CMK (cell line): ENCODE measurements around the gene CCDC124.

Experiments used
- DNase-seq: peaks from one replicate; pipeline ENCODE4 v3.0.0-alpha.2; 2010; ENCODE audit warnings: low read depth

The CCDC124 gene

DNA sequence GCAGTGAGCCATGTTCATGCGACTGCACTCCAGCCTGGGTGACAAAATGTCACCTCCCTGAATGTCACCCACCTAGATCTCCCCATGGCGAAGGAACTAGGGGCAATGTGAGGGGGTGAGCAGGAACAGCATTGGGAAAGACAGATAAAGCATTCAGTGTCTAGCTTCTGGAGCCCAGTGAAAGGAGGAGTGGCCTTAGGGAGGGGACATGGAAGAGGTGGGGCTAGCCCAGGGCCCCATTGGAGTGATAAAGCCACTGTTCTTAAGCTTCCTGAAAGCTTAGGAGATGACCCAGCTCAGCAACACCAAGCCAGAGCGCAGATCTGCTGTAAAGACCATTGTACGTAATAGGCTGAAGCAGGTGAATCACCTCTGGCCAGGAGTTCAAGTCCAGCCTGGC lies 21.1 kb downstream of the CCDC124 start:
- no peak for DNase-seq

DNA sequence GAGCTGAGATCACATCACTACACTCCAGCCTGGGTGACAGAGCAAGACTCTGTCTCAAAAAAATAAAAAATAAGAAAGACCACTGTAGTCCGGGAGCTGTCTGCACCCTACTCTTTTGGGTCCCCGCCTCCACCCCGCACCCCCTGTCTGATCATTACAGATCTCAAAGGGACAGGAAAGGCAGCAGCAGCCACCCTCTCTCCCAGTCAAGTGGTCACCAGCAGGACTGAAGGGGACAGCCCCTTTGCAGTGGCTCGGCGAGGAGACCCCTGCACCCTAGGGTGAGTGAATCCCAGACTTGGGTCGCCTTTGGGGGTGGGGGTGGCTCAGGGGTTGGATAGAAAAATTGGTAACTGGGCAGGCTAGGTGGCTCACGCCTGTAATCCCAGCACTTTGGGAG lies 21.6 kb downstream of the CCDC124 start:
- no peak for DNase-seq

DNA sequence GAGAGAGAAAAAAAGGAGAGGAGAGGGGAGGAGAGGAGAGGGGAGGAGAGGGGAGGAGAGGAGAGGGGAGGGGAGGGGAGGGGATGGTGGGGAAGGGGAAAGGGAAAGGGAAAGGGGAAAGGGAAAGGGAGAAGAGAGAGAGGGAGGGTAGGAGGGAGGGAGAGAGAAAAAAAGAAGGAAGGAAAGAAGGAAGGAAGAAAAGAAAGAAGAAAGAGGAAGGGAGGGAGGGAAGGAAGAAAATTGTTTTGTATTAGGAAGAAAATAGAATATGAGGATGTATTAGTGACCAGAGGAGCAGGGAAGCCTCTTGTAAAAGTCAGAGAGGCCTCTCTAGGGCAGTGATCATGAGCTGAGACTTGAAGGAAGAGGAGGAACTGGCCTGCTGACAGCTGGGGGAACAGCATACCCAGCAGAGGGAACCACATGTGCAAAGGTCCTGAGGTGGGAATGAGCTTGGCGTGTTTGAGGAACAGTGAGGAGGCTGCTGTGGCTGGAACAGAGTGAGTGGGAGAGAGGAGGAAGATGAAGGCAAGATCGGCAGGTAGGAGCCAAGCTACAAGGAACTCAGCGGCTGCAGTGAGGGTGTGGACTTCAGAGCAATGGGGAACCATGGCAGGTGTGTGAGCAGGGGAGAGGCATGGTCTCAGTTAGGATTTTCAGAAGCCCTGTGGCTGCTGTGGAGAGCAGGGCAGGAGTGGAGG lies 24.5 kb downstream of the CCDC124 start:
- DNase-seq: no peak

DNA sequence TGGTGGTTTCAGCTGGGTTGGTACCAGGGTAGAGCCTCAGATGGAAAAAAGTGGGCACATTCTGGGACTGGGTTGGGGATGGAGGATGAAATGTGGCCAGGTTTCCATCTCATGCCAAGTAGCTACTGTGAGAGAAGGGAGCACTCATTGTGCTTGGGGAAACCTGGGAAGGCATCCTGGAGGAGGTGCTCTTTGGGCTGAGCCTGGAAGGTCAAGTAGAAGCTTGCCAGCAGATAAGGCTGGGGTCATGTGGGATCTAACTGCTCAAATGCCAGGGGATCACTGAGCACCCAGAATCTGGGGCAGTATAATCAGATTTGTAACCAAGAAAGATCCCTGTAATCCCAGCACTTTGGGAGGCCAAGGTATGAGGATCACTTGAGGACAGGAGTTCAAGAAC lies 25.1 kb downstream of the CCDC124 start:
- no peak for DNase-seq

DNA sequence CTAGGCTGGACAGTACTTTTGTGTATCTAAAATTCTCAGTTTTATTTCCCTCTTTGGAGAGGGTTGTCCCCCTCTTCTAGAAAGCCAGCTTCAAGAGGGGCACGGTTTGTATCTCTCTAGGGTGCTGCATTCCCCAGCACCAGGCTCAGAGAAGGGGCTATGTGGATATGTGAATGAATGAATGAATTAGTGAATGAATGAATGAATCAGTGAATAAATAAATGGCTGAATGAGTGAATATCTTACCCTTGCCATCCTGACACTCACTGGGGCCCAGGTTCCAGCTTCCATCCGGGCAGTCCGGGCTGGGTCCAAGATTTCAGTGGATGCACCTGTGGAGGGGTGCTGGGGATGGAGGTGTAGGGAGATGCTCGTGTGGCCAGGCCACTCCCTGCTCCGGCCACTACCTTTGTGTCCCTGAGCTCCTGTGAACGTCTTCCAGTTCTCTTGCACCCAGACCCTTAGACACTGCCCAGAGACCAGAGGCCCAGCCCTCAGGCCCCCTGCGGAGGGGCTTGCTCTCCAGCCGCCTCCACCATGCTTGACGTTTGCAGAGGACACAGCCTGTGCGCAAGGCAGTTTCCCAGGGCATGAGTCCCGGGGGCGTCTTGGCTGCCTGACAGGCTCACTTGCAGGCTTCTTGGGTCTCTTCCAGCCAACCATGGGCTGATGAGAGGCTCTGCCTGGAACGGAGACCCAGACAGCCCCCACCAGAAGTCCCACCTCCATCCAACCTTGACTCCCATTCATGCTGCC lies 31.3 kb downstream of the CCDC124 start:
- DNase-seq: no peak

DNA sequence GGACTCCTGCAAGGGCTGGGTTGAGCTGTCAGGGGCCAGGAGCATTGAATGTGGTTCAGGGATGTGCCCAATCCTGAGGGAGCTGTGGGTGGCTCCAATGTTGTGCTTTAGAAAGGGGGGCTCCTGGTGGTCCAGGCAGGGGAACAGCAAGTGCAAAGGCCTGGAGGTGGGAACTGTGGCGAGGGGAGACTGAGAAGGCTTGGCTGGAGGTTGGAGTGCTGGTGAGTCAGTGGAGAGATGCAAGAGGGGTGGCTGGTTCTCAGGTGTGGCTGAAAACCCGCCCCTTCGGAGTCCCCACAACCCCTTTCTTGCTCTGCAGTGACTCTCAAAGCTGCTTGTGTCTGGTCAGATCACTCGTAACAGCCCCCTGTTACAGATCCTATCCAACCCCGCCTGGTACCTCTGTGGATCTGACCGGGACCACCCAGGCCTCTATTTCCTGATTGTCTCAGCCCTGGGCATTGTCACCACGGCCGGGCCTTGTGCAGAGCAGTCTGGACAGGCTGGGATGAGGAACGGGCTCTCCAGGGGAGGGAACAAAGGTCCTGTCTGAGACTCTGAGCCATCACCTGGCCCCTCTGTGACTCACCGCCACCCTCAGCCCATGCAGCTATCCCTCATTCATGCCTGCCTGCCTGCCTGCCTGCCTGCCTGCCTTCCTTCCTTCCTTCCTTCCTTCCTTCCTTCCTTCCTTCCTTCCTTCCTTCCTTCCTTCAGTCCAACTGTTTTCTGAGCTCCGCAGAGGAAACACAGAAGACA lies 32.7 kb downstream of the CCDC124 start:
- no peak for DNase-seq

DNA sequence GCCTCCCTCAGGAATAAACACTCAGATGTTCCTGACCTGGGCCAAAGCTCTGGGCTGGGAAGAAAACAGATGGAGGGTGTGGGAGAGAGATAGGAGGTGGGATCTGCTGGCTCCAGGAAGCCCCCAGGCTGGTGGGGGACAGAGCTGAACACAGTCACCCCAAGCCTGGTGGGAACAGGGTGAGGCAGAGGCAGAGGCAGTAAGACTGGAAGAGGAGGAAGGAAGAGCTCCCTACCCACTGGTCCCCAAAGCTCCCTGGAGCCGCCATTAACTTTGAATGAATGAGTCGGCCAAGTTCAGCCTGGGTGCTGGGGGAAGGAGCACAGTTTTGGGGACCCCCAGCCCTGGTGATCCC lies 33.3 kb downstream of the CCDC124 start:
- no peak for DNase-seq

DNA sequence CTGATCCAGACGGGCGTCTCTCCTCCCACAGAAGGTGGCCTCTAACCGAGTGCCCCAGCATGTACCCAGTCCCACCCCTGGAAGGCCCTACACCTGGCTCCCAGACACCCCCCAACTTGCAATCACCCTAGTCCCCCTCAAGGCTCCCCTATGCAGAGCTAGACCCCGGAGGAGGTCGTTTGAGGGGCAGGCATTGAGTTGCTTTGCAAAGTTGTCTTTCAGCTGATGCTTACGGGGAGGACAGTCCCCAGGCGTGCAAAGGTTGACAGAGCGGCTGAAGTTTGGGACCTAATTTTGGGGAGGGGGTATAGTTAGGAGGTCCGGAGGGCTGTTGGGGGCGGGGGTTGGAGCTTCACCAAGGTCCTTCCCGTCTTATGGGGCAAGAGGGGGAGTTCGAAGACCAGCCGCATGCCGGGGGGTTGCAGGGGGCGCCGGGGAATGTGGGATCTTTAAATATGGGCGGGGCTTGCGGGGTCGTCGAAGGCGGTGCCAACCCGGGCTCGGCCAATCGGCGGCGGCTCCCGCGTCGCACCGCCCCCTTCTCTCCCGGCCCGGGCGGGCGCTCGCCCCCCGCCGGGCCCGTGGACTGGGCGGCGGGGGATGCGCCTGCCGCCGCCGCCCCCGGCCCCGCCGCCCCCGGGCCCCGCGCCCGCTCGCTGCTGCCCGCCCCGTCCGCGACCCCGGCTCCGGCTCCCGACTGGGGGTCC lies 33.9 kb downstream of the CCDC124 start, which contains the start of gene KCNN1:
TSS of gene KCNN1 (plus strand) at position 558 of the 707 bp plus-strand sequence. CDS start 6,782 bp downstream, outside the sequence.
- DNase-seq: no peak

DNA sequence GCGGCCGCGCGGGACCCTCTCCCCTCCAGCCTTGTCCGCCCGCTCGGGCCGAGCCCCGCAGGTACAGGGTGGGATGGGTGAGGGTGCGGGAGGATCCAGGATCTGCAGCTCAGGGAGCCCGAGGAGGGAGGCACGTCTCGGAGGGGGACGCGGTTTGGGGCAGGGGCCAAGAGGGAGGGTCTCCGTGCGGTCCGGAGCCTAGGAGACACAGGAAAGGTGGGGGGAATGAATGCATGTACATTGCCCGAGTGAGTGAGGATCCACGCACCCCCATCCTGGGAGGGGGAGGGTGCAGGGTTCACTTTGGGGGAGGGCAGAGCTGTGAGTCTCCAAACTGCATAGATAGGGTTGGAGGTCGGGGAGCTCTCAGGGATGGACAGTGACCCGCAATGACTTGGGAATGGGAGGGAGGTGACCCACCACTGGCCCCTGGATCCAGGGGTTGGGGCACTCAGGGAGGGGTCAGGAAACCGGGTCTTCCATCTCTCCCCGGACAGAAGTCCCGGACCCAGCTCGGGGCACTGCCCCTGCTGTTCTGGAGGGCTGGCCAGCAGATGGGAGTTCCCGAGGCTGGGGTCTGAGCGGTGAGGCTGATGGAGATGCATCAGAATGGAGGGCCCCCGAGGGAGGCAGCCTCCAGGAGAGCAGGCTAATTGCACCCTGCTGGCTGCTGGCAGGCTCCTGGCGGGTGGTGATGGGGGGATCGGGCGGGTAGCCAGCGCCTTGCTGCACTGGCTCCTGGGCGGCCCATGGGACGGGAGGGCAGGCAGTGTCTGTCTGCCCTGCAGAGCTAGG lies 34.6 kb downstream of the CCDC124 start:
- no peak for DNase-seq

DNA sequence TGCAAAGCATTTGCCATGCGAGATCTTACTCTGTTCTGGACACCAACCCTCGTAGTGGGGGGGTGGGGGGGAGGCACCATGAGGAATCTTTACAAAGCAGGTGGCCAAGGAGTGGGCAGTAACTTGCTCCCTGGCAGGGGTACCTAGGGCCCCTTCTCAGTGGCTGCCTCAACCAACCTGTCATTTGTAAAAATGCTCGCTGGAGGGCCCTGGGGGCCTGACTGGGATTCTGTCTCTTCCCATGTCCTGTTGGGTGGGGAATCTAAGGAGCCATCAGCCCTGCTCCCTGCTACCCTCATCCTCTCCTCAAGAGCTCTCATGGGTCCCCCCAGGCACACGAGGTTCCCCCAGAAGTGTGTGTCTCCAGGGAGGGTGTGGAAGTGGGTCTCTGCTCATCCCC lies 35.5 kb downstream of the CCDC124 start:
- no peak for DNase-seq

DNA sequence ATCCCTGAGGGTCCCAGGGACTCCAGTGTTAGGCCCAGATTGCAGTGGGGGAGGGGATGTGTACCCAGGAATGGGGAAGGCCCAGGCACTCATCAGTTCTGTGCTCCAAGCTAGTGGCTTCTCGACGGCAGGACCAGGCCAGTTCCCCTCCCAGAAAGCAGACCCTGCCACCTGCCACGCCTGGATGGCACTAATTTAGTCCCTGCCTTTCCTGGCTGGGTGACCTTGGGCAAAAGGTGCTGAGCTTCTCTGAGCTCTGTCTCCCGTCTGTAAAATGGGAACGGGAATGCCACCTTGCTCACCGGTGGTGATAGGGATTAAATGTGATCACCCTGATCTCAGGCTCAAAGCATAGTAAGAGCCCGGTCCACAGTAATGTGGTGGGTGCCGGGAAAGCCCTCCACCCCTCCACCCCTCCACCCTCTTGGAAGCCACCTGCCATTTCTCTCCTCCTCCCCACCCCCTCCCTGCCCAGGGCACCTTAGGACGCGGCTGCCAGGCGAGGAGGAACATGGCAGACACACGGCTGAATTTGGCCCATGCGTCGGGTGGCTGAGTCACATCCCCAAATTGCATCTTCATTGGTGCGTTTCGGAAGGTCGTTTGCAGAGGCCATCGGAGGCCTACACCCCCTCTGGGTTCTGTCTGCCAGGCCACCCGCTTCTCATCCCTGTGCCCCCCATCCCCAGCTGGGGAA lies 36.4 kb downstream of the CCDC124 start:
- DNase-seq: no peak

DNA sequence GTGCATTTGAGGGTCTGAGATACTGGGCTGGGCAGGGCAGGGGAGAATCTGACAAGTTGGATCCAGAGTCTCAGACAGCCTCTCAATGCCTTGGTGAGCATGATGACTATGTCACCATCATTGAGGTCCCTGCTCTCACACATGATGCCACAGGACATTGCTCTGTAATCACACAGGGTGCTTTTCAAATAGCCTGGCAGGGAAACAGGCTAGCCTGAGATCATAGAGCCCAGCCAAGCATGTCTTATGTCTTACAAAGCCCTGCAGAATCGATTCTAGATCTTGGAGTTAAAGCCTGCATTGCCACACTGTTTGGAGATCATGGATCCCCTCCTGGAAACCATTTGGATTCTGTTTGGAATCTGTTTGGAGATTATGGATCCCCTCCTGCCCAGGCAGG lies 39.4 kb downstream of the CCDC124 start:
- no peak for DNase-seq

DNA sequence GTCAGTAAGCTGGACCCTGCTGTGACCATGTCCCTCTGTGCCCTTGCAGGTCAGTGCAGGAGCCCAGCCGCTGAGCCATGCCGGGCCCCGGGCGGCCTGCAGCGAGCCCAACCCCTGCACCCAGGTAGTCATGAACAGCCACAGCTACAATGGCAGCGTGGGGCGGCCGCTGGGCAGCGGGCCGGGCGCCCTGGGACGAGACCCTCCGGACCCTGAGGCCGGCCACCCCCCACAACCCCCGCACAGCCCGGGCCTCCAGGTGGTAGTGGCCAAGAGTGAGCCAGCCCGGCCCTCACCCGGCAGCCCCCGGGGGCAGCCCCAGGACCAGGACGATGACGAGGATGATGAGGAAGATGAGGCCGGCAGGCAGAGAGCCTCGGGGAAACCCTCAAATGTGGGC lies 40.9 kb downstream of the CCDC124 start:
- DNase-seq: no peak

DNA sequence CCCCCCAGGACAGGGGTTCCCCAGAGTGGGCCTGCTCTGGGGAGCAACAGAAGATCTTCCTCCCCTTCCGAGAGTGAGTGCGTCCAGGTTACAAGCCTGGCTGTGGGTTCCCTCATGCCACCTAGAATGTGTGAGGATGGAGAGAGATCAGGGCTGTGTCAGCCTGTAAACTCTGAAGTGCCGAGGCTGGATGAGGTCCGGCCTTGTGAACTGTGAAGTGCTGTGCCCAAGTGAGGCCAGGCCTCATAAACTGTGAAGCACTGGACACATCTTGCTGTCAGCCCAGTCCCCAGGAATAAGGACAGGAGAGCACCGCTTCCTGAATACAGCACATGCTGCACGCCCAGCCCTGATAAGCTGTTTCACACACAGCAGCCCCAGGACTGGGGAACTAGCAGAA lies 41.7 kb downstream of the CCDC124 start:
- no peak for DNase-seq

DNA sequence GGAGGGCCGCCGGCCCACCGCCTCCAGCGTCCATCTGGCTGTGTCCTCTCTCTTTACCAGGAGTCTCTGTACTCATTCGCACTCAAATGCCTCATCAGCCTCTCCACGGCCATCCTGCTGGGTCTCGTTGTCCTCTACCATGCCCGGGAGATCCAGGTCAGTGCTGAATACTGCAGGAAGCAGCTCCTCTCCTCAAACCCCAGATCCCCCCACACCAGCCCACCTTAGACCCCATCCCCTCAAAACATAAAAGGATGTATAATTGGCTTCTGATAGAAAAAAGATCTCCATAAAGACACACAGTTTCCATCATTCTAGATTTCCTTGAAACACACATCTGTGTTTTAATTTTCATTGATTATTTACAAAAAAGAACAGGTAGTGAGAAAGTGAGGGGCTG lies 42.2 kb downstream of the CCDC124 start:
- DNase-seq: no peak

DNA sequence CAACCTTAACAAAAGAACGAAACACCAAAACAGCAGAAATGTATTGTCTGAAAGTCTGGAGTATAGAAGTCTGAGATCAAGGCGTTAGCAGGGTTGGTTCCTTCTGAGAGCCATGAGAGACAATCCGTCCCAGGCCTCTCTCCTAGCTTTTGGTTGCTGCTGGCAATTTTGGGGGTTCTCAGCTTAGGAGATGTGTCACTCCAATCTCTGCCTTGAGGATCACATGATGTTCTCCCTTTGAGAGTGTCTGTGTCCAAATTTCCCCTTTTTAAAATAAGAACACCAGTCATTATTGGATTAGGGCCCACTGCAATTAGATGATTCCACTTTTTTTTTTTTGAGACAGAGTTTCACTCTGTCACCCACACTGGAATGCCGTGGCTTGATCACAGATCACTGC lies 44.2 kb downstream of the CCDC124 start:
- no peak for DNase-seq

DNA sequence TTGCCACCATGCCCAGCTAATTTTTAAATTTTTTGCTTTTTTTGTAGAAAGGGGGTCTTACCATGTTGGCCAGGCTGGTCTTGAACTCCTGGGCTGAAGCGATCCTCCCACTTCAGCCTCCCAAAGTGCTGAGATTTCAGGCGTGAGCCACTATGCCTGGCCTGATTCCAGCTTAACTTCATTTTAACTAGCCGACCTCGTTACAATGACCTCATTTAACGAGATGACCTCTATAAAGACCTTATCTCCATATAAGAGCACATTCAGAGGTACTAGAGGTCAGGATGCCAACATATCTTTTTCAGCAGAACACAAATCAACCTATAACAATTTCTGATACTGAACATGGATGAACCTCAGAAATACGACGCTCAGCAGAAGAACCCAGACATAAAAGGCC lies 44.7 kb downstream of the CCDC124 start:
- DNase-seq: no peak

DNA sequence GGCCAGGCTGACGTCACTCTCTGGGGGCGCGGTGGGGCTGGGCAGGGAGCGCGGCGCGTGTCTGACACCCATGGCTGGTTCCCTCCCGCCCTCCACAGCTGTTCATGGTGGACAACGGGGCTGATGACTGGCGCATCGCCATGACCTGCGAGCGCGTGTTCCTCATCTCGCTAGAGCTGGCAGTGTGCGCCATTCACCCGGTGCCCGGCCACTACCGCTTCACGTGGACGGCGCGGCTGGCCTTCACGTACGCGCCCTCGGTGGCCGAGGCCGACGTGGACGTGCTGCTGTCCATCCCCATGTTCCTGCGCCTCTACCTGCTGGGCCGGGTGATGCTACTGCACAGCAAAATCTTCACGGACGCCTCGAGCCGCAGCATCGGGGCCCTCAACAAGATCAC lies 48.8 kb downstream of the CCDC124 start:
- DNase-seq: no peak

DNA sequence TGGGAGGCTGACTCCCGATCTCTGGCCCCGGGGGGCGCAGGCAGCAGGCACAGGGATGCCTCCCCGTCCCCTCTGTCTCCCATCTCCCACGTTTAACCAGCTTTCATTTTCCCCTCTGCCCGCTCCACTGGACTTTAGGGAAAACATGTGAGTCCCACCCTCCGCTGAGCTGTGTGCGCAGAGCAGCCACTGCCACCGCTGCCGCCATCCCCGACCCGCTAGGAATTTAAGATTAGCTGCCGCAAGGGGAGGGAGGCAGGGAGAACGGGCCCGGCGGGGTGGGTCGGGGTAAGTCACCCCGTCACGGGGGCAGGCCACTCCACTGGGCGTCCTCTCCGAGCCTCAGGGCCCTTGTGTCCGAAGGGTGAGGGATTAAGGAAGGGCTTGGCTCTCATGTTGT lies 49.6 kb downstream of the CCDC124 start:
- no peak for DNase-seq

DNA sequence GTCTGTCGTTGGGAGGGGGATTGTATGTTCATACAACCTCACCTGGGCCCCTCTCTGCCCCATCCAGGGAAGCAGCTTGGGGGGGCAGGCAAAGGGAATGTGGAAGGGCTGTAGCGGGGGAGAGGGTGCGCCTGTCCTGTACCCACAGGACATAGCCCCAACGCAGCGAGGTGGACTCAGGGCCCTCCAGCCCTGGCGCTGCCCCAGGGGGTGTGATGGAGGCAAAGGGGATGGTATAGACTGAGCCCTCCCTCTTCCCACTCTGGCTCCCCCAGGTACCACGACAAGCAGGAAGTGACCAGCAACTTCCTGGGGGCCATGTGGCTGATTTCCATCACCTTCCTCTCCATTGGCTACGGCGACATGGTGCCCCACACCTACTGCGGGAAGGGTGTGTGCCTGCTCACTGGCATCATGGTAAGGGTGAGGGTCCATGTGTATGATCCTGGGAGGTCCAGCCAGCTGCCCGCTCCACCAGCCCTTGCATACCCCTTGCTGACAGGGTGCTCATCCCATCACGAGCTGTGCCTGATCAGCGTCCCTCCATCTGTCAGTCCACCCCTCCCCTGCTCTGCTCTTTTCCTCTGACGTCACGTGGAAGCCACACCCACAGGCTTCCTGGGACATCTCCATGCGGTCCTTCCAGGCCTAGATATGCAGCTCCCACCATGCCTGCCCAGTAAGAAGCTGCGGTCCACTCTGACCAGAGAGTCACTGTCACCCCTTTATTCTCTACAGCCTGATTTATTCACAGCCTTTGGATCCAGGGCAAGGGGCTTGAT lies 52.4 kb downstream of the CCDC124 start:
- DNase-seq: no peak
